HTERT RPE-1 (cell line): ENCODE data around the gene LRRC61.
"Not testable (repeated sequence)": the region's sequence is repeated elsewhere in the genome, so short reads cannot be mapped to it uniquely, and the experiment has no call there.

Experiments
- in situ Hi-C: fragments of 300-500 bp; cut with MboI; formaldehyde crosslinking; loops from 4 replicates; pipeline ENCODE4 v1.14.3; 2020; ENCODE audit warnings: low sequenced_read_pairs

LRRC61 gene

GRCh38 chr7:150322833-150323681 lies at the start of gene LRRC61, which contains the start of gene ACTR3C:
TSS of gene LRRC61 (plus strand) at chr7:150323355. CDS start at chr7:150336862, 13,507 bp downstream.
TSS of gene ACTR3C (minus strand) at chr7:150323545. CDS start at chr7:150295296, 28,249 bp downstream.
- in situ Hi-C loops: no loop called here

- in situ Hi-C loops: not testable (repeated sequence)
These were observed 46.9 kb upstream of the LRRC61 start for GRCh38 chr7:150276132-150276695.

GRCh38 chr7:150278383-150278782 lies 44.8 kb upstream of the LRRC61 start:
- in situ Hi-C loops: not testable (repeated sequence)

- in situ Hi-C loops: not testable (repeated sequence)
These were observed 41.3 kb upstream of the LRRC61 start for GRCh38 chr7:150281681-150282403.

- in situ Hi-C loops: not testable (repeated sequence)
These were observed 40.0 kb upstream of the LRRC61 start for GRCh38 chr7:150283111-150283510.

GRCh38 chr7:150283608-150284007 lies 39.5 kb upstream of the LRRC61 start:
- in situ Hi-C loops: not testable (repeated sequence)

- in situ Hi-C loops: not testable (repeated sequence)
These were observed 37.1 kb upstream of the LRRC61 start for GRCh38 chr7:150285849-150286754.

GRCh38 chr7:150287815-150288214 lies 35.3 kb upstream of the LRRC61 start:
- in situ Hi-C loops: not testable (repeated sequence)

GRCh38 chr7:150288816-150289215 lies 34.3 kb upstream of the LRRC61 start:
- in situ Hi-C loops: not testable (repeated sequence)

- in situ Hi-C loops: not testable (repeated sequence)
These were observed 32.8 kb upstream of the LRRC61 start for GRCh38 chr7:150290317-150290716.

- in situ Hi-C loops: not testable (repeated sequence)
These were observed 28.1 kb upstream of the LRRC61 start for GRCh38 chr7:150295027-150295426.

GRCh38 chr7:150295614-150296013 lies 27.5 kb upstream of the LRRC61 start:
- in situ Hi-C loops: not testable (repeated sequence)

GRCh38 chr7:150296802-150297201 lies 26.4 kb upstream of the LRRC61 start:
- in situ Hi-C loops: not testable (repeated sequence)

GRCh38 chr7:150297978-150298377 lies 25.2 kb upstream of the LRRC61 start:
- in situ Hi-C loops: not testable (repeated sequence)

- in situ Hi-C loops: not testable (repeated sequence)
These were observed 20.2 kb upstream of the LRRC61 start for GRCh38 chr7:150302908-150303310.

GRCh38 chr7:150304499-150305258 lies 18.5 kb upstream of the LRRC61 start:
- in situ Hi-C loops: not testable (repeated sequence)

GRCh38 chr7:150305259-150305902 lies 17.8 kb upstream of the LRRC61 start:
- in situ Hi-C loops: not testable (repeated sequence)

- in situ Hi-C loops: not testable (repeated sequence)
These were observed 17.3 kb upstream of the LRRC61 start for GRCh38 chr7:150305903-150306284.

- in situ Hi-C loops: not testable (repeated sequence)
These were observed 16.8 kb upstream of the LRRC61 start for GRCh38 chr7:150306377-150306776.
